Measurements from ENCODE around the gene NCBP2L.
A peak's percentile ranks its signal among the peaks of the same experiment; 100 is the strongest.
"Not testable (repeated sequence)": the region's sequence is repeated elsewhere in the genome, so short reads cannot be mapped to it uniquely, and the experiment has no call there.

The NCBP2L gene

GRCh38 chrX:107804427-107804826 is 26.9 kb downstream of the NCBP2L start:
- ChIA-PET POLR2A (interaction anchor here (1.1 kb wide), 1 partner anchor 132 kb away, joined by 3 read pairs; no protein-coding TSS in a partner anchor), CTCF (no interaction called here)
- no peak for DNase-seq (ENCODE audit: extremely low spot score)
- no peak for TF ChIP-seq ZNF384 (IDR thresholded peaks at IDR 0.05)
- no peak for TF ChIP-seq HDGF (IDR thresholded peaks at IDR 0.05; ENCODE audit: borderline replicate concordance)

- POLR2A ChIA-PET = no interaction called here
- TF ChIP-seq TARDBP (IDR thresholded peaks at IDR 0.05) = no peak
- TF ChIP-seq SUZ12 (IDR thresholded peaks at IDR 0.05) = no peak
- no peak for TF ChIP-seq BHLHE40 (IDR thresholded peaks at IDR 0.05; ENCODE audit: borderline replicate concordance)
- no peak for TF ChIP-seq L3MBTL2 (conservative IDR thresholded peaks at IDR 0.05)
- TF ChIP-seq NFRKB (IDR thresholded peaks at IDR 0.05) = no peak
- TF ChIP-seq LEF1 (IDR thresholded peaks at IDR 0.05; ENCODE audit: borderline replicate concordance) = no peak
- no peak for TF ChIP-seq HDGF (IDR thresholded peaks at IDR 0.05; ENCODE audit: borderline replicate concordance)
- no peak for TF ChIP-seq ELF4 (IDR thresholded peaks at IDR 0.05)
- CTCF ChIA-PET = no interaction called here
- no peak for DNase-seq (ENCODE audit: extremely low spot score)
Observed at GRCh38 chrX:107805179-107805578, 27.6 kb downstream of the NCBP2L start.

GRCh38 chrX:107810053-107810452 is 32.5 kb downstream of the NCBP2L start:
- DNase-seq (ENCODE audit: extremely low spot score) = not testable (repeated sequence)
- ChIA-PET POLR2A (interaction anchor here (0.6 kb wide), 1 partner anchor 100 kb away, joined by 3 read pairs; no protein-coding TSS in a partner anchor), CTCF (interaction anchor here (0.6 kb wide), 1 partner anchor 29 kb away, joined by 3 read pairs; no protein-coding TSS in a partner anchor)

- TF ChIP-seq ELF4 (IDR thresholded peaks at IDR 0.05) = no peak
- no peak for TF ChIP-seq SP1 (IDR thresholded peaks at IDR 0.05)
- TF ChIP-seq NFRKB (IDR thresholded peaks at IDR 0.05) = no peak
- no peak for TF ChIP-seq BHLHE40 (IDR thresholded peaks at IDR 0.05; ENCODE audit: borderline replicate concordance)
- TF ChIP-seq L3MBTL2 (conservative IDR thresholded peaks at IDR 0.05) = no peak
- TF ChIP-seq FOXM1 (IDR thresholded peaks at IDR 0.05; ENCODE audit: borderline replicate concordance) = no peak
- no peak for TF ChIP-seq LEF1 (IDR thresholded peaks at IDR 0.05; ENCODE audit: borderline replicate concordance)
- no peak for TF ChIP-seq PKNOX1 (IDR thresholded peaks at IDR 0.05)
- no peak for TF ChIP-seq FOXA1 (IDR thresholded peaks at IDR 0.05)
- TF ChIP-seq HDGF (IDR thresholded peaks at IDR 0.05; ENCODE audit: borderline replicate concordance) = no peak
- no peak for TF ChIP-seq CTBP1 (IDR thresholded peaks at IDR 0.05; ENCODE audit: borderline replicate concordance)
- TF ChIP-seq TARDBP (IDR thresholded peaks at IDR 0.05) = no peak
- no peak for TF ChIP-seq ARNT (IDR thresholded peaks at IDR 0.05)
- TF ChIP-seq ZNF384 (IDR thresholded peaks at IDR 0.05) = no peak
- TF ChIP-seq SUZ12 (IDR thresholded peaks at IDR 0.05) = no peak
- POLR2A ChIA-PET = no interaction called here
- CTCF ChIA-PET = no interaction called here
- DNase-seq (ENCODE audit: extremely low spot score) = no peak
Observed at GRCh38 chrX:107818900-107819521, 41.5 kb downstream of the NCBP2L start.

- no peak for TF ChIP-seq HDGF (IDR thresholded peaks at IDR 0.05; ENCODE audit: borderline replicate concordance)
- TF ChIP-seq L3MBTL2 (conservative IDR thresholded peaks at IDR 0.05) = no peak
- TF ChIP-seq FOXK2 (IDR thresholded peaks at IDR 0.05) = no peak
- no peak for TF ChIP-seq FOXA1 (IDR thresholded peaks at IDR 0.05)
- TF ChIP-seq LEF1 (IDR thresholded peaks at IDR 0.05; ENCODE audit: borderline replicate concordance) = no peak
- no peak for TF ChIP-seq ARNT (IDR thresholded peaks at IDR 0.05)
- TF ChIP-seq SUZ12 (IDR thresholded peaks at IDR 0.05) = no peak
- DNase-seq (ENCODE audit: extremely low spot score) = no peak
- ChIA-PET CTCF (no interaction called here), POLR2A (no interaction called here)
Observed at GRCh38 chrX:107823042-107823441, 45.5 kb downstream of the NCBP2L start.

- no peak for DNase-seq (ENCODE audit: extremely low spot score)
- ChIA-PET POLR2A (no interaction called here), CTCF (no interaction called here)
- TF ChIP-seq PKNOX1 (IDR thresholded peaks at IDR 0.05) (no peak), FOXK2 (IDR thresholded peaks at IDR 0.05) (no peak), SP1 (IDR thresholded peaks at IDR 0.05) (no peak), TARDBP (IDR thresholded peaks at IDR 0.05) (no peak), BHLHE40 (IDR thresholded peaks at IDR 0.05; ENCODE audit: borderline replicate concordance) (no peak), FOXM1 (IDR thresholded peaks at IDR 0.05; ENCODE audit: borderline replicate concordance) (no peak), HDGF (IDR thresholded peaks at IDR 0.05; ENCODE audit: borderline replicate concordance) (no peak)
Observed at GRCh38 chrX:107823456-107823855, 45.9 kb downstream of the NCBP2L start.

- CTCF ChIA-PET = interaction anchor here (0.8 to 1.1 kb wide), 2 partner anchors 23 to 437 kb away, joined by 3 read pairs; no protein-coding TSS in a partner anchor
- no peak for TF ChIP-seq FOXA1 (IDR thresholded peaks at IDR 0.05)
- TF ChIP-seq ELF4 (IDR thresholded peaks at IDR 0.05) = no peak
- peak; percentile 36; the same call in 1 of the 2 replicates for TF ChIP-seq PKNOX1 (IDR thresholded peaks at IDR 0.05)
- TF ChIP-seq SUZ12 (IDR thresholded peaks at IDR 0.05) = no peak
- POLR2A ChIA-PET = interaction anchor here (0.7 to 1.4 kb wide), 3 partner anchors 12 to 50 kb away, joined by 3 to 4 read pairs (median 3); partner anchors contain the start of genes NCBP2L and TSC22D3
- peak; percentile 77 for DNase-seq (ENCODE audit: extremely low spot score)
Observed at GRCh38 chrX:107825698-107826237, 48.2 kb downstream of the NCBP2L start, which contains the start of gene MID2. Gene MID2 (plus strand): TSS chrX:107825866. CDS start chrX:107826427, 561 bp downstream.
